Measurements from ENCODE around the gene DOCK4. TPM values are rescaled to one million over a fixed set of nuclear protein-coding genes. Genes with fewer than 3 reads are reported as not detected.

The DOCK4 gene
- total RNA-seq, 2 experiments from 2014 or later: 0.64 to 0.87 TPM

GRCh38 chr7:112173568-112173905, 32.7 kb downstream of the DOCK4 start:
- no peak overlapping the region for H3K4me3 Mint-ChIP-seq
- H3K9me3 Mint-ChIP-seq (ENCODE audit: low read depth): no peaks in the 10 kb centered on the region
- H3K27ac Mint-ChIP-seq: no peak overlapping the region
- peaks cover 57% of the 10 kb centered on the region for H3K27me3 Mint-ChIP-seq
- no peaks in the 10 kb centered on the region for H3K4me1 Mint-ChIP-seq
- no peaks in the 10 kb centered on the region for H3K36me3 Mint-ChIP-seq
- ATAC-seq: no peak
- CTCF ChIA-PET: no interaction called here
- no peak for DNase-seq

GRCh38 chr7:112172870-112173567, 33.2 kb downstream of the DOCK4 start:
- CTCF ChIA-PET: no interaction called here
- H3K4me1 Mint-ChIP-seq: no peaks in the 10 kb centered on the region
- H3K9me3 Mint-ChIP-seq (ENCODE audit: low read depth): no peaks in the 10 kb centered on the region
- H3K4me3 Mint-ChIP-seq: no peak overlapping the region
- H3K27ac Mint-ChIP-seq: no peak overlapping the region
- DNase-seq (no peak), ATAC-seq (no peak)
- H3K27me3 Mint-ChIP-seq: peaks cover 57% of the 10 kb centered on the region
- H3K36me3 Mint-ChIP-seq: no peaks in the 10 kb centered on the region

DNA sequence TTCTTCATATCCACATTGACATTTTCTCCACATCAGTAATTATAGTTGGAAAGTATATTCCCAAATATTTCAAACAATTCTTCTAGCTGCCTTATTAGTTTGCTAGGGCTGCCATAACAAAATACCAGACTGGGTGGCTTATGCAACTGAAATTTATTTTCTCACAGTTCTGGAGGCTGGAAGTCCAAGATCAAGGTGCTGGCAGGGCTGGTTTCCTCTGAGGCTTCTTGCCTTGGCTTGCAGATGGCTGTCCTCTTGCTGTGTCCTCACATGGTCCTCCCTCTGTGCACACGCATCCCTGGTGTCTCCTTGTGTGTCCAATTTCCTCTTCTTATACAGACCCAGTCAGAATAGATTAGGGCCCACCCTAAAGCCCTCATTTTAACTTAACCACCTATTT, 34.5 kb downstream of the DOCK4 start:
- Mint-ChIP-seq H3K36me3 (no peaks in the 10 kb centered on the region), H3K4me3 (no peak overlapping the region), H3K9me3 (ENCODE audit: low read depth) (no peaks in the 10 kb centered on the region), H3K27me3 (peaks cover 54% of the 10 kb centered on the region), H3K27ac (no peak overlapping the region), H3K4me1 (no peaks in the 10 kb centered on the region)
- ATAC-seq: no peak
- no peak for DNase-seq
- CTCF ChIA-PET: no interaction called here

- Mint-ChIP-seq H3K9me3 (ENCODE audit: low read depth) (no peaks in the 10 kb centered on the region), H3K4me3 (no peak overlapping the region), H3K27ac (no peak overlapping the region), H3K4me1 (no peaks in the 10 kb centered on the region), H3K27me3 (peaks cover 41% of the 10 kb centered on the region), H3K36me3 (no peaks in the 10 kb centered on the region)
- DNase-seq (no peak), ATAC-seq (no peak)
- CTCF ChIA-PET: no interaction called here
These were observed 37.3 kb downstream of the DOCK4 start for GRCh38 chr7:112168915-112169314.

DNA sequence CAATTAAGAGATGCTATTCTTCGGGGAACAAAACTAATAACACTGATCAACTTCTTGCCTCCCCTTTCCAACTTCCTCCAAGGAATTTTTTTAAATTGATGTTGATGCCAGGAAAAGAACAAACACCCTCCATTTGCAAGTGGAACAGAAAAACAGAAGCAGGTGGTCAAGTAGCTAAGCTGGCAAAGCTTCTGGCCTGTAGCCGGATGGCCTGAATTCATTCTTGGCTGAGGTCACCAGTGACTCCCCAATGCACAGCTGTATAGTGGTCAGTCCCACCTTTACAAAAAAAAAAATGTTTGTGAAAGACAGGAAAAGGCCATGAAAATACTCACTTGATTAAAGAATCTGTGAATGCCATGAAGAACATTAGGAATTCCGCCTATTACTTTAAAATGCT, 39.1 kb downstream of the DOCK4 start:
- ATAC-seq (no peak), DNase-seq (no peak)
- no peak overlapping the region for H3K4me3 Mint-ChIP-seq
- peaks cover 39% of the 10 kb centered on the region for H3K27me3 Mint-ChIP-seq
- H3K27ac Mint-ChIP-seq: no peak overlapping the region
- no peaks in the 10 kb centered on the region for H3K36me3 Mint-ChIP-seq
- CTCF ChIA-PET: no interaction called here
- no peaks in the 10 kb centered on the region for H3K9me3 Mint-ChIP-seq (ENCODE audit: low read depth)
- H3K4me1 Mint-ChIP-seq: no peaks in the 10 kb centered on the region

- H3K27me3 Mint-ChIP-seq: peaks cover 43% of the 10 kb centered on the region
- no peak for ATAC-seq
These were observed 43.3 kb downstream of the DOCK4 start for GRCh38 chr7:112162784-112163506.

DNA sequence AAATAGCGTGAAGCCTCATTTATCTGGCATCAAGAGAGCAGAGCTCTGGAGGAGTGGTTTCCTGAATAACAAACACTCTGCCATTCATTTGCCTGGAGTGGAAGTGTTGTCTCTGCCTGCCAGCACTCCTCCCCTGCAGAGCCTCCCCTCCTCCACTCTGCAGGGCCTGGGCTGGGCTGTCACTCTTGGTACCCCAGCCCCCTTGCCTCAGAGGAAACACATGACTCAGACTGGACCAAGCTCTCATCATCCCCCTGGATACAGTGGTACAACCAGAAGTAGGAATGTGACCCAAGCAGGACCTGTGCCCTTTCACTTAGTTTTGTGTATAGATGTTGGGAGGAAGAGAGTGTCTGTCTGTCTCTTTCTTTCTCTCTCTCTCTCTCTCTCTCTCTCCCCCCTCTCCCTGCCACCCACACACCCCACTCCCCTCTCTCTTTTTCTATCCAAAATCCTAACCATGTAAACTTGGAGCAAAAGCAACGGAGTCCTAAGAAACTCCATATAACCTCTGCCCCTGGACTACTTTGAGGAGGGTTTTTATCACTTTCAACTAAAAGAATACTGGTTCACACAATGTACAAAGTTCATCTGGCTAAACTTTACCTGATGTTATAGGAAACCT, 43.9 kb downstream of the DOCK4 start:
- peaks cover 41% of the 10 kb centered on the region for H3K27me3 Mint-ChIP-seq
- no peak overlapping the region for H3K4me3 Mint-ChIP-seq
- no peak overlapping the region for H3K27ac Mint-ChIP-seq
- H3K4me1 Mint-ChIP-seq: no peaks in the 10 kb centered on the region
- no peaks in the 10 kb centered on the region for H3K9me3 Mint-ChIP-seq (ENCODE audit: low read depth)
- H3K36me3 Mint-ChIP-seq: no peaks in the 10 kb centered on the region
- DNase-seq (no peak), ATAC-seq (no peak)
- CTCF ChIA-PET: no interaction called here

More at GRCh38 chr7:112162784-112163506, 43.3 kb downstream of the DOCK4 start:
- Mint-ChIP-seq H3K36me3 (no peaks in the 10 kb centered on the region), H3K27ac (no peak overlapping the region), H3K4me3 (no peak overlapping the region), H3K9me3 (ENCODE audit: low read depth) (no peaks in the 10 kb centered on the region), H3K4me1 (no peaks in the 10 kb centered on the region)
- DNase-seq: no peak
- CTCF ChIA-PET: no interaction called here

DNA sequence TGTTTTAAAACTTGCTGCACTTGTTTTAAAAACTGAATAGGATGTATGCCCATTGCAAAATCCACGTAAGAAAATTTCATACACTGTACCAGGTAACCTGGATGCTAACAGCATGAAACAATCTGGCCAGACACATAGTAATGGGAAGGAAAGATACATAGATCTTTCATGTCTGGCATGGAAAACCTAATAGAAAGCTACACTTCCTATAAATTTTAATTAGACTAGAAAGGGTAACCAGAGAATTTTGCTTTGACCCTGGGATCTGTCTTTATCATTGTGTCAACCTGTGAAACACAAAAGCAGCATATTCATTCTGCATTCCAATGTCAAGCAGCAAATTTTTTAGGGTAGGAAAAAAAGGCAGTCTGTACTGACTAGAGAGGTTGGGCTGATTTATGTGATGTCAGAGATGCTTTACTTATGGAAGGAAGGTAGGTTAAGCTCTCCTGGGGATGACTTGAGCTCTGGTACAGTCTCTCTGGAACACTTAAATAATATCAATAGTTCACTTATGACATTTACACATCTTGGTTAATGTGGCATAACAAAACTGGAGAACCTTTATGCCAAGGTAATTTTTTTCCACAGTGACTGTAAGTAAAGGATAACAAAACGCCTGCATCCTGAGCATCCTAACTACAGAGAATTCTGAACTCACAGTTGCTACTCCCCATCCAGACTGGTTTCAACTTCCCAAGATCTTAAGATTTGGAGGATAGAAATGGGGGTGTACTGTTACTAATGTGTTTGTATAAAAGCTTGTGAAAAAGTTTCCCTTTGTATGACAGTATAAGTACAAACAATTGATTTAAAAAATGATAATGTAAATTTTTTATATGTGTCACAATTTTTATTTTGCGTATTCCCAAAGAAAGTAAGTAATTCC, 44.7 kb downstream of the DOCK4 start:
- CTCF ChIA-PET: interaction anchor here (1.2 kb wide), 1 partner anchor 10 kb away, joined by 4 read pairs; no protein-coding TSS in a partner anchor
- H3K27me3 Mint-ChIP-seq: peaks cover 39% of the 10 kb centered on the region
- DNase-seq (no peak), ATAC-seq (no peak)
- no peak overlapping the region for H3K4me3 Mint-ChIP-seq
- H3K36me3 Mint-ChIP-seq: no peaks in the 10 kb centered on the region
- no peaks in the 10 kb centered on the region for H3K4me1 Mint-ChIP-seq
- no peaks in the 10 kb centered on the region for H3K9me3 Mint-ChIP-seq (ENCODE audit: low read depth)
- H3K27ac Mint-ChIP-seq: no peak overlapping the region

DNA sequence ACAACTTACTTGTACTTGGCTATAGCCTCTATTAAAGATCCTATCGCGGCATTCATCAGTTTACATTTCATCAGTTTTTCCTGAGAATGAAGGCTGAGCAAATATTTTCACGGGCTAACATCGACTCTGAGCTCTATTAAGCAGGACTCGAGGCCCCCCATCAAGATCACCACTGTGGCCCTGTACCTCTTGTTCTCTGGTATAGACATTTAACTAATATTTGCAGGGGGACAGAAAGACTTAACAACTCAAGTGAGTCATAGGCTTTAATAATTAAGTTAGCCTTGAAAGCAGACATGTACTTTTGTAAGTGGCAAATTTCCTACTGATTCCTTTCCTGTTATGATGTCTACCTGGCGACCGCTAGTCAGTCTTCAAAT, 45.4 kb downstream of the DOCK4 start:
- no peak overlapping the region for H3K27ac Mint-ChIP-seq
- H3K9me3 Mint-ChIP-seq (ENCODE audit: low read depth): no peaks in the 10 kb centered on the region
- no peak for ATAC-seq
- no peaks in the 10 kb centered on the region for H3K4me1 Mint-ChIP-seq
- H3K36me3 Mint-ChIP-seq: no peaks in the 10 kb centered on the region
- no peak overlapping the region for H3K4me3 Mint-ChIP-seq
- CTCF ChIA-PET: interaction anchor here (1.2 kb wide), 1 partner anchor 9 kb away, joined by 4 read pairs; no protein-coding TSS in a partner anchor
- H3K27me3 Mint-ChIP-seq: peaks cover 40% of the 10 kb centered on the region
- no peak for DNase-seq

DNA sequence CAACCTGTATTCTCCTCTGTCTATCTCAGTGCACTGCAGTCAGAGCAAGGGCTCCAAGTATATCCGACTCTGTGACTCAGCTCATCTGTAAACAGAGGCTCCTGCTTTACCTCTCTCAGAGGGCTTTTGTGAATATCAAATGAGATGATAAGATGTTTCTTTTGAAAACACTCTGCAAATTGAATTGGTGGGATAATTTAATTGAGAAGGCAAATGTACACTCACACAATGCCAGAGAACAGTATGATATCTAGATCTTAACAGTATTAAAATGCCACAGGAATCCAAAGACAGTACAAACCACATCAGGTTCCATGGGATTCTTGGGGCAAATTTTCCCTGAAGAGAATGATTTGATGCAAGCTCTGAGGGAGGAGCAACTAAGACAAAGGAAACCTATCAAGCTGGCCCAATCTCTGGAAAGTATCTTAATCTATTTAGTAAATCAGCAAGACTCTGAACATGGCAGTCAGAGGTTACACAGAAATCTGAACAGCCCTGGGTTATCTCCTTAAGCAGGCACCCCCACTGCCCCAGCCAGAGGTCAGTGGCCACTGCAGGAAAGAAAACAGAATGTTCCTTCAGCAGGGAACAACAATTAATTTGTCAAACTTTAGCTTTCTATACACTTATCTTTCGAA, 45.9 kb downstream of the DOCK4 start:
- H3K27me3 Mint-ChIP-seq: peaks cover 39% of the 10 kb centered on the region
- CTCF ChIA-PET: interaction anchor here (1.2 kb wide), 1 partner anchor 9 kb away, joined by 4 read pairs; no protein-coding TSS in a partner anchor
- DNase-seq: no peak
- no peaks in the 10 kb centered on the region for H3K36me3 Mint-ChIP-seq
- no peaks in the 10 kb centered on the region for H3K4me1 Mint-ChIP-seq
- H3K4me3 Mint-ChIP-seq: no peak overlapping the region
- no peak overlapping the region for H3K27ac Mint-ChIP-seq
- no peak for ATAC-seq
- H3K9me3 Mint-ChIP-seq (ENCODE audit: low read depth): no peaks in the 10 kb centered on the region

DNA sequence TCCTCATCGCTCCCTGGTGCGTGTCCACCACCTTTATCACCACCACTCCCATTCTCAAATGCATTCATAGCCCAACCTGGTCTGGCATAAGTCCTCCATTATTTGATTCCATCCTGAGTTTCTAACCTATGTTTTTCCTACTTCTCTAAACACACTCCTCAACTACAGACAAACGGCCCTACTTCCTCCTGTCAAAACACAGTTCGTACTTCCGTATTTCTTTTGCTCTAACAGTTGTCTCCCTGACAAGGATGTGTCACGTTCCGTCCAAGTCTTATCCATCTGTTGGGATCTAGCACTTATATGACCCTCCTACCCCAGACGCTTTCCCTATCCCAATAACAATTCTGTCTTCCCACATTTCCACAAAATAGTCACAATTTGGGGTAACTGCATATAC, 46.8 kb downstream of the DOCK4 start:
- H3K36me3 Mint-ChIP-seq: no peaks in the 10 kb centered on the region
- no peak overlapping the region for H3K4me3 Mint-ChIP-seq
- no peak for ATAC-seq

DNA sequence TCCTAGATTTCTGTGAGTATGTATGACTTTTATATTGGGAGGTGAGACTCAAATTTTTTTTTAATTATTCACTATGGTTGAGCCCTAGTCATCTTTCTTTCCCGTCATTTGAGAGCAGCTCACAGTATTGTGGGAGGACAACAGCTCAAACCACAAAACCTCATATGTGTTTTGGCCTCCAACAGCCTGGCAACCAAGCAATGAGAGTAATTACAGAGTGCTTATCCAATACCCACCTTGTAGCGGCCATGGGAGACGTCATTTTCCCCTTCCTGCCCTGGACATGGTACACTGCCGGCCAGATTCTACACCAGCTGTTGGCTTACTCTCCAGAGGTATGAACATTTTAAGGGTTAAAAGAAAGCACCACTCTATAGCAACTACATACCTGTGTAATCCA, 49.1 kb downstream of the DOCK4 start:
- no peak for DNase-seq

More for the DNA sequence above, 46.8 kb downstream of the DOCK4 start:
- no peaks in the 10 kb centered on the region for H3K4me1 Mint-ChIP-seq
- H3K27me3 Mint-ChIP-seq: peaks cover 41% of the 10 kb centered on the region
- no peak for DNase-seq
- H3K9me3 Mint-ChIP-seq (ENCODE audit: low read depth): no peaks in the 10 kb centered on the region
- no peak overlapping the region for H3K27ac Mint-ChIP-seq
- CTCF ChIA-PET: no interaction called here

GRCh38 chr7:112156412-112156811, 49.8 kb downstream of the DOCK4 start:
- H3K9me3 Mint-ChIP-seq (ENCODE audit: low read depth): no peaks in the 10 kb centered on the region
- peaks cover 42% of the 10 kb centered on the region for H3K27me3 Mint-ChIP-seq
- no peak for DNase-seq
- H3K36me3 Mint-ChIP-seq: no peaks in the 10 kb centered on the region
- no peaks in the 10 kb centered on the region for H3K4me1 Mint-ChIP-seq
- no peak overlapping the region for H3K4me3 Mint-ChIP-seq
- ATAC-seq: no peak
- no peak overlapping the region for H3K27ac Mint-ChIP-seq
- CTCF ChIA-PET: no interaction called here

More for the DNA sequence above, 49.1 kb downstream of the DOCK4 start:
- Mint-ChIP-seq H3K4me1 (no peaks in the 10 kb centered on the region), H3K36me3 (no peaks in the 10 kb centered on the region), H3K4me3 (no peak overlapping the region), H3K9me3 (ENCODE audit: low read depth) (no peaks in the 10 kb centered on the region), H3K27ac (no peak overlapping the region), H3K27me3 (peaks cover 43% of the 10 kb centered on the region)
- no peak for ATAC-seq
- CTCF ChIA-PET: no interaction called here
